Calu3 (cell line): Measurements from ENCODE around the gene LRRC47. TPM values are rescaled to one million over a fixed set of nuclear protein-coding genes. Genes with fewer than 3 reads are reported as not detected.

Experiments used
- BruUV-seq: library from RNA; stranded (reverse); fragments of 400-500 nt; replicated peaks from 2 replicates; lab custom pipeline; 2021; lab: Mats Ljungman, UMichigan
- CTCF ChIA-PET: fragments of 300-600 bp; sonication (Branson Sonifier 250); formaldehyde crosslinking; loops from one replicate; lab custom pipeline; 2022; ENCODE audit warnings: antibody characterized with exemption; lab: Charles Lee
- DNase-seq: peaks from one replicate; pipeline ENCODE4 v3.0.0; 2022
- H3K27ac Mint-ChIP-seq: one replicate; pipeline ENCODE4 v1.8.0; 2022; ENCODE audit warnings: mixed read lengths; ENCODE audit not compliant: unreplicated experiment
- H3K27me3 Mint-ChIP-seq: one replicate; pipeline ENCODE4 v1.8.0; 2022; ENCODE audit warnings: mixed read lengths; ENCODE audit not compliant: unreplicated experiment
- H3K36me3 Mint-ChIP-seq: one replicate; pipeline ENCODE4 v1.8.0; 2022; ENCODE audit warnings: mild to moderate bottlenecking, moderate library complexity, mixed read lengths; ENCODE audit not compliant: insufficient read depth, unreplicated experiment
- H3K4me1 Mint-ChIP-seq: one replicate; pipeline ENCODE4 v1.8.0; 2022; ENCODE audit warnings: mild to moderate bottlenecking, low read depth, mixed read lengths; ENCODE audit not compliant: unreplicated experiment
- H3K4me3 Mint-ChIP-seq: one replicate; pipeline ENCODE4 v1.8.0; 2022; ENCODE audit warnings: mild to moderate bottlenecking, low read depth, moderate library complexity, mixed read lengths; ENCODE audit not compliant: unreplicated experiment
- H3K9me3 Mint-ChIP-seq: one replicate; pipeline ENCODE4 v1.8.0; 2022; ENCODE audit warnings: low read depth, mixed read lengths; ENCODE audit not compliant: unreplicated experiment
- intact Hi-C: fragments of 100-400 bp; cut with micrococcal nuclease; formaldehyde crosslinking; loops from one replicate; pipeline ENCODE4 v1.10.0; 2022; ENCODE audit not compliant: unreplicated experiment
- total RNA-seq: library from RNA; stranded (reverse); gene quantifications from 2 replicates; pipeline ENCODE4 v1.2.3, GENCODE V29; 2022
- TF ChIP-seq, protein P1 (sequence below): fragments of 200-600 bp; IDR thresholded peaks from one replicate; pipeline ENCODE4 v1.8.0; 2022; ENCODE audit warnings: antibody characterized with exemption; ENCODE audit not compliant: unreplicated experiment

Gene LRRC47
- total RNA-seq, 1 experiment from 2014 or later: 35.8 TPM

- CTCF ChIA-PET: no interaction called here
- intact Hi-C loops: no loop called here
- peaks cover 6% of the 10 kb centered on the region for H3K27me3 Mint-ChIP-seq
- H3K9me3 Mint-ChIP-seq: no peaks in the 10 kb centered on the region
- TF ChIP-seq, protein P1, sequence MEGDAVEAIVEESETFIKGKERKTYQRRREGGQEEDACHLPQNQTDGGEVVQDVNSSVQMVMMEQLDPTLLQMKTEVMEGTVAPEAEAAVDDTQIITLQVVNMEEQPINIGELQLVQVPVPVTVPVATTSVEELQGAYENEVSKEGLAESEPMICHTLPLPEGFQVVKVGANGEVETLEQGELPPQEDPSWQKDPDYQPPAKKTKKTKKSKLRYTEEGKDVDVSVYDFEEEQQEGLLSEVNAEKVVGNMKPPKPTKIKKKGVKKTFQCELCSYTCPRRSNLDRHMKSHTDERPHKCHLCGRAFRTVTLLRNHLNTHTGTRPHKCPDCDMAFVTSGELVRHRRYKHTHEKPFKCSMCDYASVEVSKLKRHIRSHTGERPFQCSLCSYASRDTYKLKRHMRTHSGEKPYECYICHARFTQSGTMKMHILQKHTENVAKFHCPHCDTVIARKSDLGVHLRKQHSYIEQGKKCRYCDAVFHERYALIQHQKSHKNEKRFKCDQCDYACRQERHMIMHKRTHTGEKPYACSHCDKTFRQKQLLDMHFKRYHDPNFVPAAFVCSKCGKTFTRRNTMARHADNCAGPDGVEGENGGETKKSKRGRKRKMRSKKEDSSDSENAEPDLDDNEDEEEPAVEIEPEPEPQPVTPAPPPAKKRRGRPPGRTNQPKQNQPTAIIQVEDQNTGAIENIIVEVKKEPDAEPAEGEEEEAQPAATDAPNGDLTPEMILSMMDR: no peak
- no peak overlapping the region for H3K27ac Mint-ChIP-seq
- no peak for DNase-seq
- H3K4me1 Mint-ChIP-seq: no peaks in the 10 kb centered on the region
- BruUV-seq: no TSS peak
- H3K4me3 Mint-ChIP-seq: no peak overlapping the region
- H3K36me3 Mint-ChIP-seq: no peaks in the 10 kb centered on the region
Observed at GRCh38 chr1:3733094-3733882, 63.0 kb downstream of the LRRC47 start.

DNA sequence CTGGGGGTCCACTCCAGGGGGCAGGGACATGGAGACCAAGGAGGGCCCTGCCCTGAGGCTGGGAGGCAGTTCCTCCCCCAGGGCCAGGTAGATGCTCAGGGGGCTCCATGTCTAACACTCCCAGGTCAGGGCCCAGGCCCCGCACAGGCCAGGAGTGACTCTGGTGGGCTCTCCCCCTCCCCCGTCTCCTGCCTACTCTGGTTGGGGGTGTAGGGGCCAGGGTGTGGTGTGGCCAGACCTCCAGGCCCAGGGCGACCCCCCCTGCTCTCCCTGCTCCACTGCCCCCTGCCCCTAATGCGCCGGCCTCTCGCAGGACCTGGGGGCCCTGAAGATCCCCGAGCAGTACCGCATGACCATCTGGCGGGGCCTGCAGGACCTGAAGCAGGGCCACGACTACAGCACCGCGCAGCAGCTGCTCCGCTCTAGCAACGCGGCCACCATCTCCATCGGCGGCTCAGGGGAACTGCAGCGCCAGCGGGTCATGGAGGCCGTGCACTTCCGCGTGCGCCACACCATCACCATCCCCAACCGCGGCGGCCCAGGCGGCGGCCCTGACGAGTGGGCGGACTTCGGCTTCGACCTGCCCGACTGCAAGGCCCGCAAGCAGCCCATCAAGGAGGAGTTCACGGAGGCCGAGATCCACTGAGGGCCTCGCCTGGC lies 63.7 kb downstream of the LRRC47 start:
- no peaks in the 10 kb centered on the region for H3K9me3 Mint-ChIP-seq
- peaks cover 8% of the 10 kb centered on the region for H3K27me3 Mint-ChIP-seq
- CTCF ChIA-PET: no interaction called here
- H3K4me1 Mint-ChIP-seq: no peaks in the 10 kb centered on the region
- DNase-seq: no peak
- TF ChIP-seq, protein P1: no peak
- BruUV-seq: no TSS peak
- no peak overlapping the region for H3K4me3 Mint-ChIP-seq
- H3K36me3 Mint-ChIP-seq: no peaks in the 10 kb centered on the region
- intact Hi-C loops: no loop called here
- H3K27ac Mint-ChIP-seq: no peak overlapping the region

DNA sequence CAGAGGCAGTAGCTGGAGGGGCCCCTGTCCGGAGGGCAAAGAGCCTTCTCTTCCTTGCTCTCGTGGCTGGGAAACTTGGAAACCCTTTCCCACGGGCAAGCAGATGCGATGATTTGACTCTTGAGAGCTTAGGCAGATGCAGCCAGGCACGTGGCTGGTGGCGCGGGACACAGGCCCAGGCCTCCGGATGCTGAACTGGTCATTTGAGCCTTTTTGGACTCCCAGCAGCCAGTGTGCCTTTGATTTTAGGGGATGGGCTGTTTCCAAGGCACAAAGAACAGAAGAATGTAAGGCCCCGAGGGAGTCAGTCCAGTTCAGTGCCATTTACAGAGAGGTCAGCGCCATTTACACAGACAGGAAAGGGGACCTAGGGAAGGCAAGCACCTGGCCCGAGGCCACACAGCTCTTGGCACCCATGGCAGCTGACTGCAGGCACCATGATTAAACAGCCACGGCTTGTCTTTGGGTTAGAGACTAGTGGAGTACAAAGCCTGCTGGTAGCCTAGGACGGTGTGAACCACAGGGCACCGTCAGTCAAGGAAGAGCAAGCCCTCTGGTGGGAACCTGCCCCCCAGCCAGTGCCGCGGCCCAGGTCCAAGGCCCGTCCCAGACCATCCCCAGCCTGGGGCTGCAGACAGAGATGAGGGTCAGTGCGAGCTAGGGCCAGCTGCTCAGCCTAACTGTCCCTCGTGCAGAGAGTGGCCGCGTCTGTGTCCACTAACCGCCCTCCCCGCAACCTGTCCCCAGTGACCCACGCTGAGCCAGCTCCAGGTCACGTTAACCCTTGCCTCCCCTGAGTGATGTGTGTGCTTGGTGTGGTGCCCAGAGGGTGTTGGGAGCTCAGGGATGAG lies 64.5 kb downstream of the LRRC47 start:
- intact Hi-C loops: no loop called here
- no peak for DNase-seq
- no peaks in the 10 kb centered on the region for H3K4me1 Mint-ChIP-seq
- no peak overlapping the region for H3K27ac Mint-ChIP-seq
- H3K36me3 Mint-ChIP-seq: no peaks in the 10 kb centered on the region
- CTCF ChIA-PET: no interaction called here
- TF ChIP-seq, protein P1: no peak
- BruUV-seq: no TSS peak
- peaks cover 8% of the 10 kb centered on the region for H3K27me3 Mint-ChIP-seq
- no peaks in the 10 kb centered on the region for H3K9me3 Mint-ChIP-seq
- H3K4me3 Mint-ChIP-seq: no peak overlapping the region

DNA sequence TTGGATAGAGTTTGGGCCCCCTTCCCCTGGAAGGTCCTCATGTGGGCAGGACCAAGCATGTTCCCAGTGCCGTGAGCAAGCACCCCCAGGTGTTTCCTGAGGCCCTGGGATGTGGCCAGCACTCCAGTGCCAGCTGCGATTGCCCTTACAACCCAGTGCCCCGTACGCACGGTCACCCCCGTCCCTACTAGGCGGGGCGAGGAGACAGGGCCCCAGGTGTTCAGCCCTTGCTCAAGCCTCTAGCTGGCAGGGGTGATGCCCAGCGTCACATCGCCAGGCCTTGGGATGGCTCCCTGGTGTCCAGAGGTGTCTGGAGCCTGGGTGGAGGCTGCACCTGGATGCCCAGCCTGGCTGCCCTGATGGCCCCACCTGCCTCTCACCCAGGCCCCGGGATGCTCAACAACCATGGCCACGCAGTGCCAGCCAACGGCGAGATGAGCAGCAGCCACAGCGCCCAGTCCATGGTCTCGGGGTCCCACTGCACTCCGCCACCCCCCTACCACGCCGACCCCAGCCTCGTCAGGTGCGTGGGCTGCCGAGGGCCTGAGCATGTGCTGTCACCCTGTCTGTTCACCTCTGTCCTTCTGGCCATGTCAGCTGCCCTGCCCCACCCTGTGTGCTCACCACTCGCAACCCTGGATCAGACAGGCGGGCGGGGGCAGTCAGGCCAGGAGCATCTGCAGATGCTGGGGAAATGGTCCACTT lies 65.6 kb downstream of the LRRC47 start:
- CTCF ChIA-PET: no interaction called here
- Mint-ChIP-seq H3K27me3 (peaks cover 8% of the 10 kb centered on the region), H3K9me3 (no peaks in the 10 kb centered on the region), H3K4me3 (no peak overlapping the region), H3K27ac (no peak overlapping the region), H3K36me3 (no peaks in the 10 kb centered on the region), H3K4me1 (no peaks in the 10 kb centered on the region)
- TF ChIP-seq, protein P1: no peak
- DNase-seq: no peak
- no TSS peak for BruUV-seq
- intact Hi-C loops: no loop called here
